ENCODE data around the gene PTPRC.

DNA sequence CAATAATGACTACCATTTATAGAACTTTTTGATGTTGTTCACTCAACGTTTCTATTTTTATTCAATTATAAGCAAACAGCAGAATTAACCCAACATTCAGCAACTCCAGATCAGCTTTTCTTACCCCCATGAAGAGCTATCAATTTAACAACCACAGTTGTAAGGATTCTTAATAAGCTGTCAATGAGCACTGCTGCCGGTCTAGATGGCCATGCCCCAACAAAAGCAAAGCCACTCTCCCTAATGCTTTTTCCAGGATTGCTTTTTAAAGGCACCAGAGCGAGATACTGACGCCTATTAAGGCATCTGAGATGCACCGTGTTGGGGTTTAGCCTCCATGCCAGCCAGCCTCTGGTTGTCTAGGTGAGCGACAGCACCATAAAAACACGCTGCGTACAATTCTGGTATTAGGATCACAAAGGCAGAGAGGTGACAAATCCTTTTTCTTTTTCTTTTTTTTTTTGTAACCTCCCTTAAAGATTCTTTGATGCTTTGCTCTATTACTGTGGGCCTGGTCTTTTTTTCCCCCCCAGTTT, 39.5 kb downstream of the PTPRC start:
- TF ChIP-seq ZNF274 (IDR thresholded peaks at IDR 0.05; ENCODE audit: low read length) = no peak
- TF ChIP-seq ZNF274 (tag by site-specific recombination; IDR thresholded peaks at IDR 0.05; ENCODE audit: borderline replicate concordance) = no peak
- no peak for TF ChIP-seq ZNF530 (tag by site-specific recombination; IDR thresholded peaks at IDR 0.05; ENCODE audit: low read depth)
- TF ChIP-seq, protein P1, sequence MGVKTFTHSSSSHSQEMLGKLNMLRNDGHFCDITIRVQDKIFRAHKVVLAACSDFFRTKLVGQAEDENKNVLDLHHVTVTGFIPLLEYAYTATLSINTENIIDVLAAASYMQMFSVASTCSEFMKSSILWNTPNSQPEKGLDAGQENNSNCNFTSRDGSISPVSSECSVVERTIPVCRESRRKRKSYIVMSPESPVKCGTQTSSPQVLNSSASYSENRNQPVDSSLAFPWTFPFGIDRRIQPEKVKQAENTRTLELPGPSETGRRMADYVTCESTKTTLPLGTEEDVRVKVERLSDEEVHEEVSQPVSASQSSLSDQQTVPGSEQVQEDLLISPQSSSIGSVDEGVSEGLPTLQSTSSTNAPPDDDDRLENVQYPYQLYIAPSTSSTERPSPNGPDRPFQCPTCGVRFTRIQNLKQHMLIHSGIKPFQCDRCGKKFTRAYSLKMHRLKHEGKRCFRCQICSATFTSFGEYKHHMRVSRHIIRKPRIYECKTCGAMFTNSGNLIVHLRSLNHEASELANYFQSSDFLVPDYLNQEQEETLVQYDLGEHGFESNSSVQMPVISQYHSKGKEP (tag by site-specific recombination; IDR thresholded peaks at IDR 0.05) = no peak
- no peak for TF ChIP-seq ZNF785 (tag by site-specific recombination; IDR thresholded peaks at IDR 0.05)
- TF ChIP-seq, protein P2, sequence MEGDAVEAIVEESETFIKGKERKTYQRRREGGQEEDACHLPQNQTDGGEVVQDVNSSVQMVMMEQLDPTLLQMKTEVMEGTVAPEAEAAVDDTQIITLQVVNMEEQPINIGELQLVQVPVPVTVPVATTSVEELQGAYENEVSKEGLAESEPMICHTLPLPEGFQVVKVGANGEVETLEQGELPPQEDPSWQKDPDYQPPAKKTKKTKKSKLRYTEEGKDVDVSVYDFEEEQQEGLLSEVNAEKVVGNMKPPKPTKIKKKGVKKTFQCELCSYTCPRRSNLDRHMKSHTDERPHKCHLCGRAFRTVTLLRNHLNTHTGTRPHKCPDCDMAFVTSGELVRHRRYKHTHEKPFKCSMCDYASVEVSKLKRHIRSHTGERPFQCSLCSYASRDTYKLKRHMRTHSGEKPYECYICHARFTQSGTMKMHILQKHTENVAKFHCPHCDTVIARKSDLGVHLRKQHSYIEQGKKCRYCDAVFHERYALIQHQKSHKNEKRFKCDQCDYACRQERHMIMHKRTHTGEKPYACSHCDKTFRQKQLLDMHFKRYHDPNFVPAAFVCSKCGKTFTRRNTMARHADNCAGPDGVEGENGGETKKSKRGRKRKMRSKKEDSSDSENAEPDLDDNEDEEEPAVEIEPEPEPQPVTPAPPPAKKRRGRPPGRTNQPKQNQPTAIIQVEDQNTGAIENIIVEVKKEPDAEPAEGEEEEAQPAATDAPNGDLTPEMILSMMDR (tag by site-specific recombination; IDR thresholded peaks at IDR 0.05) = no peak
- TF ChIP-seq, protein P3, sequence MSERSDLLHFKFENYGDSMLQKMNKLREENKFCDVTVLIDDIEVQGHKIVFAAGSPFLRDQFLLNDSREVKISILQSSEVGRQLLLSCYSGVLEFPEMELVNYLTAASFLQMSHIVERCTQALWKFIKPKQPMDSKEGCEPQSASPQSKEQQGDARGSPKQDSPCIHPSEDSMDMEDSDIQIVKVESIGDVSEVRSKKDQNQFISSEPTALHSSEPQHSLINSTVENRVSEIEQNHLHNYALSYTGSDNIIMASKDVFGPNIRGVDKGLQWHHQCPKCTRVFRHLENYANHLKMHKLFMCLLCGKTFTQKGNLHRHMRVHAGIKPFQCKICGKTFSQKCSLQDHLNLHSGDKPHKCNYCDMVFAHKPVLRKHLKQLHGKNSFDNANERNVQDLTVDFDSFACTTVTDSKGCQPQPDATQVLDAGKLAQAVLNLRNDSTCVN (tag by site-specific recombination; optimal IDR thresholded peaks at IDR 0.05) = no peak
- TF ChIP-seq YY1 (tag by site-specific recombination; IDR thresholded peaks at IDR 0.05) = no peak
